Left ventricle myocardium inferior (tissue), 1 donor: ENCODE results near the gene TAOK3. TPM values are rescaled to one million over a fixed set of nuclear protein-coding genes. Genes with fewer than 3 reads are reported as not detected.

Experiments used
- DNase-seq: peaks from one replicate; pipeline ENCODE4 v3.0.0-alpha.2; 2020
- H3K27ac ChIP-seq: fragments of 200-600 bp; replicated peaks from 2 replicates; pipeline ENCODE4 v1.8.0; 2021
- H3K27me3 ChIP-seq: fragments of 200-600 bp; 2 replicates; pipeline ENCODE4 v1.8.0; 2021; ENCODE audit warnings: low read depth
- H3K36me3 ChIP-seq: fragments of 200-600 bp; 2 replicates; pipeline ENCODE4 v1.8.0; 2021
- H3K4me1 ChIP-seq: fragments of 200-600 bp; 2 replicates; pipeline ENCODE4 v1.8.0; 2021
- H3K4me3 ChIP-seq: fragments of 200-600 bp; 2 replicates; pipeline ENCODE4 v1.8.0; 2021; ENCODE audit warnings: mild to moderate bottlenecking, moderate library complexity
- H3K9me3 ChIP-seq: fragments of 200-600 bp; replicated peaks from 2 replicates; pipeline ENCODE4 v1.8.0; 2021
- CTCF ChIP-seq: fragments of 200-600 bp; IDR thresholded peaks from 2 replicates; pipeline ENCODE4 v1.8.0; 2021; ENCODE audit warnings: antibody characterized with exemption, mild to moderate bottlenecking, borderline replicate concordance
- intact Hi-C: fragments of 100-400 bp; cut with micrococcal nuclease; formaldehyde crosslinking; loops from one replicate; pipeline ENCODE4 v1.11.0; 2022
- total RNA-seq: library from RNA; stranded (reverse); fragmentation: NEBNext Ultra II Directional; extraction: Animal tissue kit (Norgen Biotek cat#: 25700); gene quantifications from one replicate; pipeline ENCODE4 v1.2.1, GENCODE V29; 2021
- donor health status: DM: no; HTN: yes; CAD: no; lungs with severe emphysema.

Gene TAOK3
- total RNA-seq, 1 donor from 2014 or later = 21.4 TPM

GRCh38 chr12:118358612-118359540, 13.8 kb downstream of the TAOK3 start:
- Histone ChIP-seq H3K9me3 (no peaks in the 10 kb centered on the region), H3K27me3 (no peaks in the 10 kb centered on the region)

GRCh38 chr12:118358008-118358359, 14.7 kb downstream of the TAOK3 start:
- Histone ChIP-seq H3K27ac (peak overlapping the region; percentile 58), H3K36me3 (no peaks in the 10 kb centered on the region), H3K4me3 (no peak overlapping the region), H3K27me3 (no peaks in the 10 kb centered on the region), H3K9me3 (no peaks in the 10 kb centered on the region), H3K4me1 (peaks cover 34% of the 10 kb centered on the region)
- intact Hi-C loops = no loop called here
- no peak for TF ChIP-seq CTCF
- DNase-seq = no peak

More at GRCh38 chr12:118358612-118359540, 13.8 kb downstream of the TAOK3 start:
- peaks cover 34% of the 10 kb centered on the region for H3K4me1 ChIP-seq
- no peak for TF ChIP-seq CTCF
- no peak overlapping the region for H3K27ac ChIP-seq
- intact Hi-C loops = no loop called here
- no peak for DNase-seq
- no peaks in the 10 kb centered on the region for H3K36me3 ChIP-seq
- H3K4me3 ChIP-seq = no peak overlapping the region

GRCh38 chr12:118357257-118358007, 15.3 kb downstream of the TAOK3 start:
- H3K9me3 ChIP-seq = no peaks in the 10 kb centered on the region
- H3K27ac ChIP-seq = peak overlapping the region; percentile 58
- no peaks in the 10 kb centered on the region for H3K27me3 ChIP-seq
- H3K36me3 ChIP-seq = no peaks in the 10 kb centered on the region
- no peak for DNase-seq
- intact Hi-C loops = no loop called here
- no peak for TF ChIP-seq CTCF
- peak overlapping the region; percentile 9 for H3K4me3 ChIP-seq
- H3K4me1 ChIP-seq = peaks cover 34% of the 10 kb centered on the region

GRCh38 chr12:118356809-118357256, 15.9 kb downstream of the TAOK3 start:
- peaks cover 34% of the 10 kb centered on the region for H3K4me1 ChIP-seq
- intact Hi-C loops = no loop called here

More at GRCh38 chr12:118356809-118357256, 15.9 kb downstream of the TAOK3 start:
- Histone ChIP-seq H3K36me3 (no peaks in the 10 kb centered on the region), H3K27ac (peak overlapping the region; percentile 58), H3K9me3 (no peaks in the 10 kb centered on the region), H3K4me3 (peak overlapping the region; percentile 9), H3K27me3 (no peaks in the 10 kb centered on the region)
- TF ChIP-seq CTCF = no peak
- DNase-seq = no peak
